Measurements from ENCODE around the gene TPM1.

The TPM1 gene

DNA sequence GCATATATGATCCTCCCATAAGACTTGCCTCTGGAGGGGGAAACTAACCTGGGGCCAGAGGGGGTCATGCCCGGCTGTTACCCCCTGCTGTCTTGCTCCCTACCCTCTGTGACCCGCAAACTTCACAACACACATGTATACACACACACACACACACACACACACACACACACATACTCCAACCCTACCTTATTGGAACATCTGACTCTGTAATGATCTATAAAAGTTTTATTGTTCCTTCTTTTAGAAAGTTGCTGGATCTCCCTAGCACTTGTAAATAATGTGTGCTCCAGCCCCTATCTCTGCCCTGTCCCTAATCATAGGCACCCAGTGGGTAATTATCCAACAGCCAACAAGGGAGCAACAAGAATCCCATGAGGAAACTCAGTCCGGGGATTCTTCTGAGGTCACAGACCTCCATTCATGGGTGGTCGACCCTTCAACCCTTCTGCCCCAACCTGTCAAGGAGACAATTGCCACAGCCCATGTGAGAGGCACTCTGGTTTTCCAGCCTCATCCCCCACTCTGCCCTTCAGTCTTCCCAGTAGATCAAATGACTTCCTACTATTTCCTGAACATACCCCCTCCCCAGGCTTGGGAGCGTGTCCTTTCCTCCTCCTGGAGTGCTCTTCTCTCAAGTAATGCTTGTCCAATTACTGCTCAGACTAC, 14.0 kb upstream of the TPM1 start:
- TF ChIP-seq, protein P1, sequence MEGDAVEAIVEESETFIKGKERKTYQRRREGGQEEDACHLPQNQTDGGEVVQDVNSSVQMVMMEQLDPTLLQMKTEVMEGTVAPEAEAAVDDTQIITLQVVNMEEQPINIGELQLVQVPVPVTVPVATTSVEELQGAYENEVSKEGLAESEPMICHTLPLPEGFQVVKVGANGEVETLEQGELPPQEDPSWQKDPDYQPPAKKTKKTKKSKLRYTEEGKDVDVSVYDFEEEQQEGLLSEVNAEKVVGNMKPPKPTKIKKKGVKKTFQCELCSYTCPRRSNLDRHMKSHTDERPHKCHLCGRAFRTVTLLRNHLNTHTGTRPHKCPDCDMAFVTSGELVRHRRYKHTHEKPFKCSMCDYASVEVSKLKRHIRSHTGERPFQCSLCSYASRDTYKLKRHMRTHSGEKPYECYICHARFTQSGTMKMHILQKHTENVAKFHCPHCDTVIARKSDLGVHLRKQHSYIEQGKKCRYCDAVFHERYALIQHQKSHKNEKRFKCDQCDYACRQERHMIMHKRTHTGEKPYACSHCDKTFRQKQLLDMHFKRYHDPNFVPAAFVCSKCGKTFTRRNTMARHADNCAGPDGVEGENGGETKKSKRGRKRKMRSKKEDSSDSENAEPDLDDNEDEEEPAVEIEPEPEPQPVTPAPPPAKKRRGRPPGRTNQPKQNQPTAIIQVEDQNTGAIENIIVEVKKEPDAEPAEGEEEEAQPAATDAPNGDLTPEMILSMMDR (IDR thresholded peaks at IDR 0.05), result no peak

DNA sequence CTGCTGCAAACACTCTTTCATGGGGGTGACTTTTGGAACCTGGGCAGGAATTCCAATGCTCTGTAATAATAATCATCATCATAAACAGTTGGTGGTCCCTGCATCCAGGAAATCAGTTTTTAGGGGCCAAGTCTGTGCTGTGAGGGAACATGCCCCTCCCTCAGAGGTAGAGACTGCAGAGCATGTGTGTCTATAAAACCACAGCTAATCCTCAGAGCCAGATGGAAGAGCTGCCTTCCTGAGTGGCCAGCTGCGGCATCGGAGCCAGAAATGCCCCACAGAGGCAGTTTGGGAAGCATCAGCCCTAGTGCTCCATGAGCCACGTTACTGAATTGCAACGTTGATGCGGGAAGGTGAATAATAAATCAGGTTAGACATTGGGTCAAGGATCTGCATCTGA, 12.9 kb upstream of the TPM1 start:
- TF ChIP-seq, protein P1 (IDR thresholded peaks at IDR 0.05), result no peak

DNA sequence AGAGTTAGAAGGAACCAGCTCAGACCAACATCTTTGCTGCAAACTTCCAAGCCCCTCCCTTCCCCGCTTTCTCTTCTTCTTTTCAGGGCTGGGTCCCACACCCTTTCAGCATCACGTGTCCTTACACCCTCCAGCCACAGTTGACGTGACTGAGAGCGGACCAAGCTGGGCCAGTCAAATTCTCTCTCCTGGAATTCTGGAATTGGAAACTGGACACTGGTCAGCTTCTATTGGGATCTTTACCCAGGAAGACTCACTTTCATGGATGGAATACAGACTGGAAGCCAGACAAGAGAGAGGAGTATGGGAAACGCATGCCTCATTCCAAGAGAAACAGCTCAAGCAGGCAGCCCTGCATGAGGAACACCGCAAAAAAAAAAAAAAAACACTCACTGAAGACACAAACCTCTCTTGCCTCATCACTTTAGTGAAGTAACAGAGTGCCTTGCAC, 12.4 kb upstream of the TPM1 start:
- TF ChIP-seq, protein P1 (IDR thresholded peaks at IDR 0.05), result no peak

DNA sequence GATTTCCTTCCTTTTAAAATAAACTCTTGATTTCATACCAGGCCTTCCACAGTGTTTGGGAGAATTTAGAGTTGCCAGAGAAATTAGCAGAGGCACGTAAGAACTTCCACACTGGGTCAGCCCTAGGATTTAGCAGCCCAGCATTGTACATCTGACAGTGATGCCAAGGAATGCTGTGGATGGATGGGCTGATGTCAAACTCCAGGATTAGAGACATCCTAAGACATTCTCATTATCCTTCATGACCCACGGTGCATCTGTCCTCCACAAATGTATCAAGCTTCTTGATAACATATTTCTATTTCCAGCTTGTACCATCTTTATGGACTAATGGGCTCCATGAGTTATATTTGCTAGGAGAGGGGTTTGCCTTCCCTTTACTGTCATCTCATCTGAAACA, 8.0 kb upstream of the TPM1 start:
- TF ChIP-seq, protein P1 (IDR thresholded peaks at IDR 0.05), result no peak

DNA sequence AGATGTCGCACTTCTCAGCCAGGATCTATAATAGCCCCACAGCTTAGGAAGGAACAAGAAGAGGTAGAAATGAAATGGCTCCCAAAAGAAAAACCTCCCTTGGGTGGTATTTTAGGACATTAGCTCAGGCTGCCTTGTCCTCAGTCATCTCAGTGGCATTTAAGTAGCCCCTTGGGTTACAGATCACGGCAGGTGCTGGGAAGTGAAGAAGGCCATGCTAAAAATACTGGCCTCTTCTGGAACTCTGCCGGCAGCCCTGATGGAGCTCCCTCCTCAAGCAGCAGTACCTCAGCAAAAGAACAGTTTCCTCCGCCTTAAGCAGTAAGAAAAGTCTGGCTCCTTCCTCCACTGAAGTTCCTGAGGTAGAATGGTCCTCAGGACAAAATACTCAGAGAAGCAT, 7.3 kb upstream of the TPM1 start:
- TF ChIP-seq, protein P1 (IDR thresholded peaks at IDR 0.05), result no peak

DNA sequence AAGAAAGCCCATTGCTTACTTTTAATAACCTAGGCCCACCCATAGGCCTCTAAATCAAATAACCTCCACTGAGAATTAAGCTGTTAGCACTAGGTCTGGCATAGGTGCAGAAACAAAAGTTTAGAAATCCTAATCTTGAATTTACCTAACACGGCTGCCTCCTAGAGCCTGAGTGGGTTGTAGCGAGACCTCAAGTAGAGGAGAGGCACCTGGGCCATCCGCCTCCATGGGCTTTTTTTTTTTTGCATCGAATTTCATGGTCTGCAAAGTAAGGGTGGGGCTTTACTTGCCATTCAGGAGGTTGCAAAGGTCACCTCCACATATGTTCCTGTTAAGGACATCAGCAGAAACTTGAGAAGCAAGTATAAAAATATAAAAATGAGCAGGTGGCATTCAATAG, 6.6 kb upstream of the TPM1 start:
- TF ChIP-seq, protein P1 (IDR thresholded peaks at IDR 0.05), result no peak

DNA sequence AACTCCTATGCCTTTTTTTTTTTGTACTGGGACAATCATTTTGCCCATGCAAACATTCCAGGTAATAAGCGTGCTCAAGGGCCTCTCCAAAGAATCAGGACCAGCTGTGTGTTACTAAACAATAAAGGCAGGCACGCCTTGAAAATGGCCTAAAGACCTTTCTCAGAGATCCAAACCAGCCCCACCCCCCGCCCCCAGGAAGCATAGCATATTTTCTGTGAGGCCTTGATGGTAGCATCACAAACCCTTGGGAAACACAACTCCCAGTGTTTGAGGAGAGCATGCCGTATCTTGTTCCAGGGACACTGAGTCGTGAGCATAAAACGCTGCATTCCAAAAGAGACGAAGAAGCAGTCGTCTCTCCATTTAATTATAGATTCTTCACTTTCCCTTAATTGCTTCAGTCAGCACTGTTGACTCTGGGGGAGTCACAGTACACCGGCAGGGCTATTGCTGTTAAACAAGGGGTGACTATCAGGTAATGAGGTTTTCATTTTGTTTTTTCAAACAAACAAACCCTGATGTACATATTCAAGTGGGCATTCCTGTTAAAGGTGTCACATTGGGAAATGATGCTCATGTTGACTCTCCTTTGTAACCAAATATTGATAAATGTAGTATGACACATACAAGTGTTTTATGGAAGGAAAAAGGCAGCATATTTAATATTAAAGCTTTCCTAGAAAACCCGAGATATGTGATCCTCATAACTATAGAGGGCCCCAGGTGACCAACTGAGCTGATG, 4.4 kb upstream of the TPM1 start:
- TF ChIP-seq, protein P1 (IDR thresholded peaks at IDR 0.05), result no peak

Measured in LNCAP (cell line).